Measurements from ENCODE around the gene ZNF496.

Gene ZNF496

DNA sequence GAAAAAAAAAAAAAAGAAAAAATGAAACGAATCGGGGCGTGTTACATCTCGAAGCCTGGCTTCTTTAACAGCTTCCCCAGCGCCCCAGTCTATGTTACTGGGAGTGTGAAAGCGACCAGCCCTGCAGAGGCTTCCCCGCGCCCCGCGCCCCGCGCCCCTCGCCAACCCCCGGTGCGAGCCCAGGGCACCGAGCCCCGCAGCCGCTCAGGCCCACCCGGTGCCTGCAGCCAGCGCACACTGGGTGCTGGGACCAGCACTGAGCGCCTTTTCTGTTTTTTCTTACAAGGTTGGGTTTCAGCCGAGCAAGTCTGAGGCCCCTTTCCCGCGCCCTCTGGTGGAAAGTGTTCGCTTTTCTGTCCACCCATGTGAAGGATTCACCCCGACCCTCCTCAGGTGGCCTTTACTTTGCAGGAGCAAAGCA is 42.1 kb upstream of the ZNF496 start:
- TF ChIP-seq, protein P1, sequence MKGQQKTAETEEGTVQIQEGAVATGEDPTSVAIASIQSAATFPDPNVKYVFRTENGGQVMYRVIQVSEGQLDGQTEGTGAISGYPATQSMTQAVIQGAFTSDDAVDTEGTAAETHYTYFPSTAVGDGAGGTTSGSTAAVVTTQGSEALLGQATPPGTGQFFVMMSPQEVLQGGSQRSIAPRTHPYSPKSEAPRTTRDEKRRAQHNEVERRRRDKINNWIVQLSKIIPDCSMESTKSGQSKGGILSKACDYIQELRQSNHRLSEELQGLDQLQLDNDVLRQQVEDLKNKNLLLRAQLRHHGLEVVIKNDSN (IDR thresholded peaks at IDR 0.05), result no peak
- TF ChIP-seq TAF1 (IDR thresholded peaks at IDR 0.05; ENCODE audit: low read depth) (no peak), CREB1 (IDR thresholded peaks at IDR 0.05; ENCODE audit: low read depth) (no peak), EP300 (IDR thresholded peaks at IDR 0.05; ENCODE audit: borderline replicate concordance) (no peak), TEAD4 (IDR thresholded peaks at IDR 0.05) (no peak), FOXM1 (IDR thresholded peaks at IDR 0.05; ENCODE audit: borderline replicate concordance, low read depth) (no peak), EGR1 (IDR thresholded peaks at IDR 0.05) (no peak), RAD21 (IDR thresholded peaks at IDR 0.05; ENCODE audit: low read depth) (no peak), CEBPB (IDR thresholded peaks at IDR 0.05) (no peak)
- TF ChIP-seq, protein P2, sequence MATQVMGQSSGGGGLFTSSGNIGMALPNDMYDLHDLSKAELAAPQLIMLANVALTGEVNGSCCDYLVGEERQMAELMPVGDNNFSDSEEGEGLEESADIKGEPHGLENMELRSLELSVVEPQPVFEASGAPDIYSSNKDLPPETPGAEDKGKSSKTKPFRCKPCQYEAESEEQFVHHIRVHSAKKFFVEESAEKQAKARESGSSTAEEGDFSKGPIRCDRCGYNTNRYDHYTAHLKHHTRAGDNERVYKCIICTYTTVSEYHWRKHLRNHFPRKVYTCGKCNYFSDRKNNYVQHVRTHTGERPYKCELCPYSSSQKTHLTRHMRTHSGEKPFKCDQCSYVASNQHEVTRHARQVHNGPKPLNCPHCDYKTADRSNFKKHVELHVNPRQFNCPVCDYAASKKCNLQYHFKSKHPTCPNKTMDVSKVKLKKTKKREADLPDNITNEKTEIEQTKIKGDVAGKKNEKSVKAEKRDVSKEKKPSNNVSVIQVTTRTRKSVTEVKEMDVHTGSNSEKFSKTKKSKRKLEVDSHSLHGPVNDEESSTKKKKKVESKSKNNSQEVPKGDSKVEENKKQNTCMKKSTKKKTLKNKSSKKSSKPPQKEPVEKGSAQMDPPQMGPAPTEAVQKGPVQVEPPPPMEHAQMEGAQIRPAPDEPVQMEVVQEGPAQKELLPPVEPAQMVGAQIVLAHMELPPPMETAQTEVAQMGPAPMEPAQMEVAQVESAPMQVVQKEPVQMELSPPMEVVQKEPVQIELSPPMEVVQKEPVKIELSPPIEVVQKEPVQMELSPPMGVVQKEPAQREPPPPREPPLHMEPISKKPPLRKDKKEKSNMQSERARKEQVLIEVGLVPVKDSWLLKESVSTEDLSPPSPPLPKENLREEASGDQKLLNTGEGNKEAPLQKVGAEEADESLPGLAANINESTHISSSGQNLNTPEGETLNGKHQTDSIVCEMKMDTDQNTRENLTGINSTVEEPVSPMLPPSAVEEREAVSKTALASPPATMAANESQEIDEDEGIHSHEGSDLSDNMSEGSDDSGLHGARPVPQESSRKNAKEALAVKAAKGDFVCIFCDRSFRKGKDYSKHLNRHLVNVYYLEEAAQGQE (IDR thresholded peaks at IDR 0.05; ENCODE audit: low read depth), result no peak
- TF ChIP-seq, protein P3, sequence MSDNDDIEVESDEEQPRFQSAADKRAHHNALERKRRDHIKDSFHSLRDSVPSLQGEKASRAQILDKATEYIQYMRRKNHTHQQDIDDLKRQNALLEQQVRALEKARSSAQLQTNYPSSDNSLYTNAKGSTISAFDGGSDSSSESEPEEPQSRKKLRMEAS (IDR thresholded peaks at IDR 0.05), result no peak

DNA sequence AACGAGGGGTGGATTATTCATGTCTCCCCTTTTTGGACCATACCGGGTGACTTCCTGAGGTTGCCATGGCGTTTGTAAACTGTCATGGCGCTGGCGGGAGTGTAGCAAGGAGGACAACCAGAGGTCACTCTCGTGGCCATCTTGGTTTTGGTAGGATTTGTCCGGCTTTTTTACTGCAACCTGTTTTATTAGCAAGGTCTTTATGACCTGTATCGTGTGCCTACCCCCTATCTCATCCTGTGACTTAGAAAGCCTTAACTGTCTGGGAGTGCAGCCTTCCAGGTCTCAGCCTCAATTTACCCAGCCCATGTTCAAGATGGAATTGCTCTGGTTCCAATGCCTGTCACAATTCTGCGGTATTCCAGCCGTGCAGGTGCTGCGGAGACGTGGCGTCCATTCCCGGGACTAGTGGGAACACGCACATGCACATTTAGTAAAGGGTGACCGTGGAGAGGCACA is 40.2 kb upstream of the ZNF496 start:
- TF ChIP-seq EGR1 (IDR thresholded peaks at IDR 0.05) (no peak), FOXM1 (IDR thresholded peaks at IDR 0.05; ENCODE audit: borderline replicate concordance, low read depth) (no peak), TAF1 (IDR thresholded peaks at IDR 0.05; ENCODE audit: low read depth) (no peak), CREB1 (IDR thresholded peaks at IDR 0.05; ENCODE audit: low read depth) (no peak), YY1 (IDR thresholded peaks at IDR 0.05; ENCODE audit: low read depth) (no peak), EP300 (IDR thresholded peaks at IDR 0.05; ENCODE audit: borderline replicate concordance) (no peak), TCF12 (IDR thresholded peaks at IDR 0.05; ENCODE audit: low read depth) (no peak), NFIC (IDR thresholded peaks at IDR 0.05) (no peak), RAD21 (IDR thresholded peaks at IDR 0.05; ENCODE audit: low read depth) (no peak), CEBPB (IDR thresholded peaks at IDR 0.05) (no peak), ZBTB7A (IDR thresholded peaks at IDR 0.05; ENCODE audit: low read depth) (no peak), TEAD4 (IDR thresholded peaks at IDR 0.05) (no peak)
- TF ChIP-seq, protein P2 (IDR thresholded peaks at IDR 0.05; ENCODE audit: low read depth), result no peak
- TF ChIP-seq, protein P3 (IDR thresholded peaks at IDR 0.05), result no peak
- TF ChIP-seq, protein P1 (IDR thresholded peaks at IDR 0.05), result no peak

DNA sequence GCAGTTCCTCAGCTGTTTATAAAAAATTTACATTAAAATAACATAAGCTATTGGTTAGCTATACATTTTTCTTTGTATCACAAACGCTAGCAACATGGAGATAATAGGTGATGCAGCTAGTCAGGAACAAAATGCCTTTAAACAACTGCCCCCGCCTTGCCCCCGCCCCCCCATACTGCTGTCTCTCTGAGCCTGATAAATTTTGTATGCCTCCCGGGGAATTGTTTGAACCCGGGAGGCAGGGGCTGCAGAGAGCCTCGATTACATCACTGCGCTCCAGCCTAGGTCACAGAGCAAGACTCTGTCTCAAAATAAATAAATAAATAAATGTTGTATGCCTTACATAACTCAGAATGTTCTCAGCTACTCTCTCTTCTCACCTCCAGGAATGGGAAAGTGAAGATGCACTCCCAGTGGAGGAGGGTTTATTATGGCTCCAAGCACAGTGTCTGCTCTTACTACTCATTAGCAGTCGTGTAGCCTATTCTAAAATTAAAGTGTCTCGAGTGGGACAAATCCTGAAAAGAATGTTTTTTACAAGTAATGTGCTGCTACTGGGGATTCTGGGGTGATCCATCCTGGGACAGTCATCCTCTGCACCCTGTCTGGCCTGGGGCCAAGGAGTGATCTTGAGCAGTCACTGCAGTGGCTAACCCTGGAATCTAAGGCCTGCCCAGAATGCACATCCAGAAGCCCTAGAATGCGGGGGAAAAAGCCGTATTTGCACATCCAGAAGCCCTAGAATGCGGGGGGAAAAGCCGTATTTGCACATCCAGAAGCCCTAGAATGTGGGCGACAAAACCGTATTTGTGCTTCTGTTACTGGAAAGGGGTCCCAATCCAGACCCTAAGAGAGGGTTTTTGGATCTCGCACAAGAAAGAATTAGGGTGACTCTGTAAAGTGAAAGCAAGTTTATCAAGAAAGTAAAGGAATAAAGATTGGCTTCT is 39.4 kb upstream of the ZNF496 start:
- no peak for TF ChIP-seq CREB1 (IDR thresholded peaks at IDR 0.05; ENCODE audit: low read depth)
- TF ChIP-seq, protein P2 (IDR thresholded peaks at IDR 0.05; ENCODE audit: low read depth), result no peak
- TF ChIP-seq, protein P3 (IDR thresholded peaks at IDR 0.05), result no peak
- TF ChIP-seq TCF12 (IDR thresholded peaks at IDR 0.05; ENCODE audit: low read depth), result no peak
- no peak for TF ChIP-seq CEBPB (IDR thresholded peaks at IDR 0.05)
- TF ChIP-seq EGR1 (IDR thresholded peaks at IDR 0.05), result no peak
- no peak for TF ChIP-seq NFIC (IDR thresholded peaks at IDR 0.05)
- TF ChIP-seq TAF1 (IDR thresholded peaks at IDR 0.05; ENCODE audit: low read depth), result no peak
- TF ChIP-seq, protein P1 (IDR thresholded peaks at IDR 0.05), result no peak
- TF ChIP-seq TEAD4 (IDR thresholded peaks at IDR 0.05), result no peak
- TF ChIP-seq RAD21 (IDR thresholded peaks at IDR 0.05; ENCODE audit: low read depth), result no peak
- TF ChIP-seq FOXM1 (IDR thresholded peaks at IDR 0.05; ENCODE audit: borderline replicate concordance, low read depth), result no peak
- TF ChIP-seq ZBTB7A (IDR thresholded peaks at IDR 0.05; ENCODE audit: low read depth), result no peak
- no peak for TF ChIP-seq EP300 (IDR thresholded peaks at IDR 0.05; ENCODE audit: borderline replicate concordance)
- no peak for TF ChIP-seq YY1 (IDR thresholded peaks at IDR 0.05; ENCODE audit: low read depth)

Data from Ishikawa (cell line).